Measurements from ENCODE around the gene LCE1D. TPM values are rescaled to one million over a fixed set of nuclear protein-coding genes. Genes with fewer than 3 reads are reported as not detected.

Gene LCE1D
- total and polyA plus RNA-seq, 2 of the 13 experiments (the other 11 are each of a cell fraction or from before 2014, with no cell fraction given) = not detected

GRCh38 chr1:152823294-152823693 is 26.8 kb downstream of the LCE1D start:
- no peaks in the 10 kb centered on the region for H3K27me3 ChIP-seq (ENCODE audit: control insufficient read depth in 1 of 2, insufficient read depth in 2 of 2, low read length in 2 of 2)
- ATAC-seq (no peak), DNase-seq (ENCODE audit: low spot score) (no peak), FAIRE-seq (no peak)
- H3K4me3 ChIP-seq (replicated peaks in 1 of 3; ENCODE audit: insufficient read depth in 1 of 3, low read depth in 2 of 3, low read length in 3 of 3) = no peak overlapping the region
- no peaks in the 10 kb centered on the region for H3K36me3 ChIP-seq (replicated peaks in 1 of 2; ENCODE audit: control insufficient read depth in 1 of 2, insufficient read depth in 2 of 2, low read length in 2 of 2)
- H3K4me1 ChIP-seq (ENCODE audit: insufficient read depth, low read length) = no peaks in the 10 kb centered on the region
- WGBS (ENCODE audit: low lambda C conversion rate) = under 1% methylated on average over 5 of the region's 5 CpGs
- no peaks in the 10 kb centered on the region for H3K79me2 ChIP-seq (ENCODE audit: insufficient read depth, low read length)
- BruUV-seq (replicated peaks) = no TSS peak
- in situ Hi-C loops (cut with HindIII; ENCODE audit: extremely low pct_ligation_motif_present, low pct_unique_long_range_greater_than_20kb) = no loop called here
- H2AFZ ChIP-seq (ENCODE audit: low read length) = no peak overlapping the region
- no peak overlapping the region for H3K9ac ChIP-seq (ENCODE audit: insufficient read depth, low read depth, low read length)
- intact Hi-C loops (cut with micrococcal nuclease; ENCODE audit: unreplicated experiment) = no loop called here
- H3K27ac ChIP-seq (ENCODE audit: extremely low read length, insufficient read depth, low read length) = no peak overlapping the region
- no peaks in the 10 kb centered on the region for H3K9me3 ChIP-seq (ENCODE audit: low read length)
- H4K20me1 ChIP-seq (ENCODE audit: insufficient read depth, low read length) = no peaks in the 10 kb centered on the region
- CTCF ChIA-PET (ENCODE audit: low intra/inter-chr PET ratio, low total read pairs) = no interaction called here
- POLR2A ChIA-PET = no interaction called here
- TF ChIP-seq HNF4A (CRISPR knock-in tag; IDR thresholded peaks at IDR 0.05) (no peak), EEA1 (CRISPR knock-in tag; IDR thresholded peaks at IDR 0.05; ENCODE audit: borderline replicate concordance) (no peak), ZNF101 (CRISPR knock-in tag; IDR thresholded peaks at IDR 0.05; ENCODE audit: borderline replicate concordance, low read depth) (no peak), E2F1 (CRISPR knock-in tag; IDR thresholded peaks at IDR 0.05) (no peak), CEBPB (IDR thresholded peaks at IDR 0.05; ENCODE audit: borderline replicate concordance, low read depth, low read length) (no peak), KLF13 (CRISPR knock-in tag; IDR thresholded peaks at IDR 0.05) (no peak), ZNF615 (CRISPR knock-in tag; IDR thresholded peaks at IDR 0.05; ENCODE audit: borderline replicate concordance) (no peak), ZNF282 (IDR thresholded peaks at IDR 0.05; ENCODE audit: partially characterized antibody) (no peak), FOXM1 (CRISPR knock-in tag; IDR thresholded peaks at IDR 0.05) (no peak), RCOR2 (CRISPR knock-in tag; IDR thresholded peaks at IDR 0.05) (no peak), ZNF530 (CRISPR knock-in tag; IDR thresholded peaks at IDR 0.05; ENCODE audit: low read depth) (no peak), RFXAP (CRISPR knock-in tag; IDR thresholded peaks at IDR 0.05; ENCODE audit: borderline replicate concordance) (no peak), ASH2L (IDR thresholded peaks at IDR 0.05; ENCODE audit: insufficient read length, low read depth, low read length) (no peak), ZNF790 (CRISPR knock-in tag; IDR thresholded peaks at IDR 0.05; ENCODE audit: borderline replicate concordance) (no peak), IRF1 (CRISPR knock-in tag; IDR thresholded peaks at IDR 0.05; ENCODE audit: low read depth) (no peak), ZFY (CRISPR knock-in tag; IDR thresholded peaks at IDR 0.05) (no peak), KDM1A (CRISPR knock-in tag; IDR thresholded peaks at IDR 0.05) (no peak)
- H3K4me2 ChIP-seq (ENCODE audit: low read depth, low read length) = no peak overlapping the region

Measured in HepG2 (cell line).